Activated CD8-positive, alpha-beta memory T cell treated with anti-CD3 and anti-CD28 coated beads for 24 hours (primary cell): ENCODE measurements around the gene AMIGO3.

Experiments
- DNase-seq: peaks from one replicate; pipeline ENCODE4 v3.0.0-alpha.2; 2020

The AMIGO3 gene

DNA sequence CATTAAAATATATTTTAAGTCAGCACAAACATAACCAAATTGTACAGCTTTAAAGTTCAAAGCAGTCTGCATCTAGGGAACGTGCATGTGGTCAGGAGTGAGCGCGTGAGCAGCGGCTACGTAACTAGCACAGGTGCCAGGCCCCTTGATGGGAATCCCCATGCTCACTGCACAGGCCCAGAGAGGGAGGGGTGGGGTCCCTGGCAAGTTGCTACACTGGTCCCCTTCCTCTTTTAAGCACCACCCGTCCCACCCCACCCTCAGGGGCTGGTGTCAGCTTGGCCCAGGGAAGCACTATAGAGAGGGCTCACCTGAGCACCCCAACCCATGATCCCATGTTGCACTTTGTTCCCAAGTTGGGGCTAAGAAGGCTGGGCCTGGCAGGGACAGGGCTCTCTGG is 5.1 kb upstream of the AMIGO3 start:
- DNase-seq: no peak

DNA sequence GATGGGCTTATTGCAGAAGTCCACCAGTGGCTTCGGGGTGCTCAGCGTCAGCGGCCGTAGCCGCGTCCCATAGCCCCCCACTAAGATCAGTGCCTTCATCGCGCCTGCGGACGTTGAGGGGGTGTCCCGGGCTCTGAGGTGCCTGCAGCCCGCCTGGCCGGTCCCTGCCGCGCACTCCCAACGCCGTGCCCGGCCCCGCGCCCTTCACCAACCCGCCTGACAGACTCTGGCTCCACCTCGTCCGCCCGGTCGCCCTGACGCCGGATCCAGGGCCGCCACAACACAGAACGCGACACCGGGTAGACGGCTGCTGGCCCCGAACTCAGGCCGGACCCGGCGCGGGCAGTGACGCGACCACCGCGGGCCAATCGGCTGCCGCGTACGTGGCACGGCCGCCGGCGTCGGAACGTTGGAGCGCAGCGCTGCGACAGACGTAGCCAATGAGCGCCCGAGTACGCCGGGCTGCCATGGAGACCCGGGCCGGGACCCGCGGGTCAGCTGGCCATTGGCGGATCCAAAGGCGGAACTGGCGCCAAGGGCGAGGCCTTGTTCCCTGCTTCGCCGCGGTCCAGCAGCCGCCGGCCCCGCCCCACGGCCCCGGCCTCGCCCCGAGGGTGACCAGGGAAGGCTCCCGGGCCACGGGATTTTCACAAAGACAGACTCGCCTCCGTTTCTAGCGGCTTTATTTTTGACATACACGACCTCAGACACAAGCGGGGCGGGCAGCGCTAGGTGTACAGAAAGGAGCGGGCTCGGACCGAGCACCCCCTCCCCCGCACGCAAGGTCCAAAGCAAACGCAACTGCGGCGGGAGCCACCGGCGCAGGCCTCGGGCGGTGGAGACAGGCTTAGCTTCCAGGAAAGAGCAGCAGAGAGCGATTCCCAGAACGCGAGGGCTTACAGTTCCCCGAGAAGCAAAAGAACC is 4.4 kb upstream of the AMIGO3 start, which contains the start of gene GMPPB:
TSS of gene GMPPB (minus strand) at position 324 of the 924 bp plus-strand sequence. CDS start at position 99, 225 bp downstream.
- peak; percentile 96 for DNase-seq

DNA sequence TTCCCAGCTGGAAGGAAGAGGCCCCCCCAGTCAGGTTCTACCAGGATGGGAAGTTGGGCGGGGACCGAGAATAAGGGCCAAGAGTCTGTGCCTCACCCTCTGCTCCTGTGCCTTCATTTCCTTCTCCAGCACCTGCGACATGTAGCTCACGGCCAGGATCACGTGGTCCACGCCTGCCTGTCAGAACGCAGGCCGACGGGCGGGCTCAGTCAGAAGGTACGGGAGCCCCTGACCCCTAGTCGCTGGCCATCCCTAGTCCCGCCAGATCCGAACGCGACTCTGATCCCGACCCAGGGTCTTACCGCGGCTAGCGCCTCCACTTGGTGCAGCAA is 3.8 kb upstream of the AMIGO3 start:
- peak; percentile 79 for DNase-seq

DNA sequence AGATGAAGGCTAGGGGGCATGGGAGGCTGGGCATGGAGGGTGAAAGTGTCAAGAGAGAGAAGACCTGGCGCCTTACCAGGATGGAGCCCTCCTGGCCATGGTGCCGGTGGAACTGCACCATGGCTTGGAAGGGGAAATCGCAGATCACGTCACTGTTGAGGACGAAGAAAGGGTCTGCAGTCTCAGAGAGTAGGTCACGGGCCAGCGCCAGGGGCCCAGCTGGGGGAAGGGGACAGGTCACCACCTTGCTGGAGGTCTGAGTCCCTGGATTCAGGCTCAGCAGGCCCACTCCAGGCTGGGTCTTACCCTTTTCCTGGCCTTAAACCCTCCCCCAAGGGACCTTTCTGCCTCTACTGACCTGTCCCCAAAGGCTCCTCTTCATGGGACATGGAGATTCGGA is 3.4 kb upstream of the AMIGO3 start:
- DNase-seq: no peak

DNA sequence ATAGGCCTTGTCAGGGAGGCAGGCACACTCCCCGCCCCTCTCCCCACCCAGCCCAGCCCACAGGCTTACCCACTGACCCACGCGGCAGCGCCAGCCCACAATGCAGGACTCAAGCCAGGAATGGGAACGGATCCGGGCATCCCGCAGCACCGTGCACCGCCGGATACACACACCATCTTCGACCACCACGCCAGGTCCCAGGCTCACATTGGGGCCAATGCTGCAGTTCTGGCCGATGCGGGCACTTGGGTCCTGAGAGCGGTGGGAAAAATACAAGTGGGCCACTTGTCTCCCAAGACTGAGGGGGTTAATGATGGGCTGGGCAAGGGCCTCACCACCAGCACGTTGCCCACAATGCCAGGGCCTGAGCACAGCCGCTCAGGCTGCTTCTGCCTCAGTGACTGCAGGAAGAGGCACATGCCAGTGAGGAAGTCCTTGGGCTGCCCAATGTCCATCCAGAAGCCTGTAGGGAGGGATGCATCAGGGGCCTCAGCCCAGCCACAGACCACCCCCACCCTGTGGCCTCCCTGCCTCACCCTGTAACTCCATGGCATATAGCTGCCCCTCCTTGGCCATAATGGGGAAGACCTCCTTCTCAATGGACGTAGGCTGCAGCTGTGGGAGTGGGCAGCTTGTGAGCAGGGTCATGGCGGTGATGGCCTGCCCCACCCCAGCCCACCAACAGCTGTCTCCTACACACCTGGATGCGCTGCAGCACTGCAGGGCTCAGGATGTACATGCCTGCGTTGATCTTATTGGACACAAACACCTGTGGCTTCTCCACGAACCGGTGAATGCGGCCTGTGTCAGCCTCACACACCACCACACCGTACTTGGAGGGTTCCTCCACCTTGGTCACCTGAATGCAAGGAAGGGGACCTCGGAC is 2.7 kb upstream of the AMIGO3 start:
- no peak for DNase-seq

DNA sequence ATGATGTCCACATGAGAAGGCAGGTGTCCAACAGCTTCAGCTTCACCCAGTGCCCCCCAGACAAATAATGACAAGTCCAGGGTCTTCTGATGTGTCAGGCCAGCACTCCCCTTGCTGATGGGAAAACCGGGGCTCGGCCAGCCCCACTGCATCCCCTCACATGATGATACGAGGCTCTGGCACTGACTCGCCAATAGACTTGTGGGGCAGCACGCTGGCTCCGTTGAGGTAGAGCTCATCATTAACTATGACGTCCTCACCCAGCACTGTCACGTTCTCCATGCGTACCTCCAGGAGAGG is 2.1 kb upstream of the AMIGO3 start:
- no peak for DNase-seq

DNA sequence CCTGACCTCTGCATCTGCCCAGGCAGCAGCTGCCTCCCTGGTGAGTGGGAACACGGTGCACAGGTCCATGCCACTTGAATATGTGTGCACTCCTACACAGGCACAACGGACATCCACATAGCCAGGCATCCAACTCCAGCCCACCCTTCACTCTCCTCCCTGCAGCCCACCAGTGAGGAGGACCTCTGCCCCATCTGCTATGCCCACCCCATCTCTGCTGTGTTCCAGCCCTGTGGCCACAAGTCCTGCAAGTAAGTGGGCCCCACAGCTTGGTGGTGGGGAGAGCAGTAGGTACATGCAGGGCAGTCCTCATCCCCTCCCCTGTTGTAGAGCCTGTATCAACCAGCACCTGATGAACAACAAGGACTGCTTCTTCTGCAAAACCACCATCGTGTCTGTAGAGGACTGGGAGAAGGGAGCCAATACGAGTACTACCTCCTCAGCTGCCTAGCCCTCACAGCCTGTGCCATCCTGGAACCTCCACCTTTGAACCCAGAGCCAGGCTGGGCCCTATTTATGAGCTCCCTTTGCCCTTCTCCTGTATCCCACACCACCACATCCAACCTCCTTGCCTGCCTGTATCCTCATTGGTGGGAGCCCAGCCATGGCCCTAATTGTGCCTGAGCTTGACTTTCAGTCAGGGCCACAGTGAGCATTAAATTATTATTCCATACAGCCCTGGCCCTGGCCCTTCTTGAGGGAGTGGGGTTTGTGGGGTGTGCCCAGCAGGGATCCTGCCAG is 1.5 kb upstream of the AMIGO3 start:
- DNase-seq: no peak

DNA sequence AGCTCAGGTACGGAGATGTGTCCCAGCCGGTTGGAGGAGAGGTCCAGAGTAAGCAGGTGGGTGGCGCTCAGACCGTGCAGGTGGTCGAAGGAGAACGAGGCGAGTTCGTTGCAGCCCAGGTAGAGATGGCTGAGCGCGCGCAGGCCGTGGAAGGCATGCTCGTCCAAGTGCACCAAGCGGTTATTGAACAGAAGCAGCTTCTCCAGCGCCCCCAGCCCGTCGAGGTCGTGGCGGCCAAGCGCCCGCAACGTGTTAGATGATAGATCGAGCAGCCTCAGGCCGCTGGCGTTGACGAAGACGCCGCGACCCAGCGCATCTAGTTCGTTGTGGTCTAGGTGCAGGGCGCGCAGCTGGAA is 648 bp downstream of the AMIGO3 start:
- no peak for DNase-seq

DNA sequence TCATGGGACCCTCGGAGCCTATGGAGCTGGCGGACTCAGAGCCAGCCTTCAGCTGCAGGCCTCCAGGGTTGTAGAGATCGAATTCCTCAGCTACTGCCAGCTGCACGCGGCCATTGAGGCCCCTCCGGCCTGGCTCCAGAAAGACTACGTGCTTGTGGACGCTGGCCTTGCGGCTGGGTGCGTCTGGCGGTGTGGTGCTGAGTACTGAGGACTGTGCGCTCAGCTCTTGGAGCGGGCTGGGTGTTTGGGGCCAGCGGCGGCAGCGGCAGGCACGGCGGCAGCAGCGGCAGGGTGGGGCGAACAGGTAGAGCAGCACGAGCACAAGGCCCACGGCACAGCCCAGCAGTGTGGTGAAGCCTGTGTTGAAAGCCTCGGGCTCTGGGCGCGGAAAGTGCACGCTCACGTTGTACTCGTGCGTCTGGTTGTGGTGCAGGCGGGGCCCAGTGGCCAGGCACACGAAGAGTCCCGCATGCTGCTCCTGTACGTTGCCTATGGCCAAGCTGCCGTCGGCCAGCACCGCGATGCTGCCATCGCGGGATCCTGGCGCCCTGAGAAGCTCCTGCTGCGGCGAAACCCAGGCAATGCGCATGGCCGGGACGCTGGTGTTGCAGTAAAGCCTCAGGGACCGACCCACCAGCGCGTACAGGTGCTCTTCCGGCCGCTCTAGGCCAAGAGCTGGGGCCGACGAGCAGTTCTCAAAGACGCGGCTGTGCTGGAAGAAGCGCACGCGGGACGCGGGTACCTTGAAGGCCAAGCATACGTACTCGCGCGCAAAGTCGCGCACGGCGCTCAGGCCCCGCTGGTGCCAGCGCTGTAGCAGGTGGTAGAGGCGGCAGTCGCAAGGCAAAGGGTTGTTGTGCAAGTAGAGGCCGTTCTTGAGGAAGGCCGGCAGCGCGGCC is 1.3 kb downstream of the AMIGO3 start:
- no peak for DNase-seq

DNA sequence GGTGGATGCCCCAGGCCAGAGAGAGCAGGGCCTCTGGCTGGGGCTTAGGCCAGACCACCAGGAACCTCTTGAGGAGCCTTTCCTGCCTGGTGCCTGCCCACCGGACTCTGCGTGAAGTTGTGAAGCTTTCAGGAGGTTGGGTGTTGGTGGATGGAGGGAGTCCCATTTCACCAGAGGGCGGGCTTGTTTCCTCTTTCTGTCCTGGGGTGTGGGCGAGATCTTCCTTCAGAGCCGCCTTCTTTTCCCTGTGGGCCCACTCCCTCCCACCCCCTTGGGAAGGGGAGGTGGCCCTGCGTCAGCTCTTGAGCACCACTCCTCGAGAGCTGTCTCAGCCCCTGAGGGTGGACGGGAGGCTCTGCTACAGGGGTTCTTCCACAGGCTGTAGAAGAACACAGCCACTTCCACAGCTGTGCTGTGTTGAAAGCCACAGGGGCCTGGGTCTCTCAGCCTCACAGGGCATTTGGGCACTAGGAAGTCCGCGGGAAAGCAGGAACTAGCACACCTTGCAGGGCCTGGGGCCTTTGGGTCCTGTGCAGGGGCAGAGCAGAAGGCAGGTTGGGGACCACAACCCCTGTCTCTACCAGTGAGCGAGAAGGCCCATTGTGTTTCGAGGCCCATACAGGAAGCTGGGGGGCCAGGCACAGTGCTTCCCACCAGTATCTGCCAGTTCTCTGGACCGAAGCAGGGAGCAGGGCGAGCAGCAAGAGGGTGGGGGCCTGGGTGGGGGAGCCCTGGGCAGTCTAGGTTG is 2.1 kb downstream of the AMIGO3 start:
- peak; percentile 56 for DNase-seq

DNA sequence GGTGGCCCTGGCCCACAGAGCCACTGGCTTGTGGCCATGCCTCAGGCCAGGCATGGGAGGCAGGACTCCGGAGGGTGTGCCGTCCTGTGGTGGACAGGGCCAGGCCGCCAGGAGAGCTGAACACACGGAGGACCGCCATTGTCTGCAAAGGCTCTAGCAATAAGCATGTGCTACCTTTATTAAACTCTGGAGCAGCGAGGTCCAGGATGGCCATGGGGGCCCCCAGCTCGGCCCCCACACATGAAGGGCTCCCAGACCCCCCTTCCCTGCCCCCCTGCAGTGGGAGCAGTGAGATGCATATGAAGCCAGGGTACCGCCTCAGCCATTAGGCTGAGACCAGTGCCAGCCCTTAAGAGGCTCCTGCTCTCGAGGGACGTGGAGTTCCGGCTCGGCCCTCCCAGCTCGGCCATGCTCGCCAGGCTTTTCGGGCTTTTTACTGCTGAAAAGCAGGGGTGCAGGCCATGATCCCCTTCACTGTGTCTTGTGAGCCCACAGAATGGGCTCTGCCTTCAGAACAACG is 2.7 kb downstream of the AMIGO3 start:
- DNase-seq: no peak

DNA sequence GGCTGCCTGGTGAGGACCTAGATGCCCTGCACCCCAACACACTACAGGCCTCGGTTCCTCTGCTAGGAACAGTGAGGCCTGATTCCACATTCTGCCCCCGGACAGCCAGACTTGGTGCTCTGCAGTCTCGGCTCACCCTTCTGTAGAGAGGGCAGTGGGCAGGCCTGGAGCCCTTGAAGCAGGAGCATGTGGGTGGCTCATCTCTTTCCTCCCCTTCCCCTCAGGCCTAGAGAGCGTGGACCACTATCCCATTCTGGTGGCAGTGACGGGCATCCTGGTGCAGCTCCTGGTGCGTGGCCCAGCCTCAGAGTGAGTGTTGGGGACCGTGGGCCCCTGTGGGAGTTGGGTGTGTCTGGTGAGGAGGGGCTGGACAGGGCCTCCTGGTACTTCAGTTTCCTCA is 3.3 kb downstream of the AMIGO3 start:
- no peak for DNase-seq

DNA sequence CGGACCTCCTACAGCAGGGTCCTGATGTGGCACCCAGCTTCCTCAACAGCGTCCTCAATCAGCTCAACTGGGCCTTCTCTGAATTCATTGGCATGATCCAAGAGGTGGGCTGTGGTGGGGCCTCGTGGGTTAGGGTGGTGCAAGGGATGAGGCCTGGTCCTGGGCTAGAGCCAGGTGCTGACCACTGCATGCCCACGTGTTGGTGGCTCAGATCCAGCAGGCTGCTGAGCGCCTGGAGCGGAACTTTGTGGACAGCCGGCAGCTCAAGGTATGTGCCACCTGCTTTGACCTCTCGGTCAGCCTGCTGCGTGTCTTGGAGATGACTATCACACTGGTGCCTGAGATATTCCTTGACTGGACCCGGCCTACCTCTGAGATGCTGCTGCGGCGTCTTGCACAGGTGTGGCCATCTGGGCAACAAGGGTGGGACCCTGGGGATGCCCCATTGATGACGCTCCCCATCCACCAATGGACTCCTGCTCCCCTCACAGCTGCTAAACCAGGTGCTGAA is 3.8 kb downstream of the AMIGO3 start:
- DNase-seq: no peak

DNA sequence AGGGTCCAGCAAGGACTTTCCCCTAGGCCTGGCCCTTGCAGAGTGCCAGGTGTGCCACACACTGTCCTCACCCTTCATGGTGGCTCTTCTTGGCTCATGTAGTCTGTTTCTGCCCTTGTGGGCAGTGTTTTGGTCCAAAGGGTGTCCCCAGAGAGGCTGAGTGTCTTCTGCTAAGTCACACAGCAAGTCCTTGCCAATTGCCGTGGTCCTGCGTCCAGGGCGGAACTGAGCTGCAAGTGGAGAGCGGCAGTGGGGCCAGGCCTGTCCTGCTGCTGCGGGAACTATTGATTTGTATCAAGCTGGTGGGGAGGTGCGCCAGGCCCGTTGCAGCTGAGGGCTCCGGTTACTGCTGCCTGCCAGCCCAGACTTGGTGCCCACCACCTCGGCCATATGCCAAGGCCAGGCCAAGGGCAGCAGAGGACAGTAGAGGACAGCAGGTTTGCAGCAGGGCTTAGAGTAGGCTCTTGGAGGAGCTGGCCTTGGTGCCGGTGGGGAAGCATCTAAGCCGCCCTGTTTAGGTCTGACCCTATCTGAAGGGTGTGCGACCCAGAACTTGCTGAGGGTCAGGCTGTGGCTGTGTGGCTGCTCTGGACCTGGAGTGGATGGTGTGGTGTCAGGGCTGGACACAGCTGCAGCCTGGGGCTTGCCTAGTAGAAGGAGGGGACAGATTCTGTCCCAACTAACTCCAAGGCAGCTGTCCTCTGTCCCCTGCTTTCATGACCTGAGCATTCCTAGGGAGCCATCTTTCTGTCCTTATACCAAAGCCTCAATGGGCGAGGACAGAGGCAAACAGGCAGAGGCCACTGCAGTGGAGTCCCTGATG is 4.5 kb downstream of the AMIGO3 start:
- no peak for DNase-seq

DNA sequence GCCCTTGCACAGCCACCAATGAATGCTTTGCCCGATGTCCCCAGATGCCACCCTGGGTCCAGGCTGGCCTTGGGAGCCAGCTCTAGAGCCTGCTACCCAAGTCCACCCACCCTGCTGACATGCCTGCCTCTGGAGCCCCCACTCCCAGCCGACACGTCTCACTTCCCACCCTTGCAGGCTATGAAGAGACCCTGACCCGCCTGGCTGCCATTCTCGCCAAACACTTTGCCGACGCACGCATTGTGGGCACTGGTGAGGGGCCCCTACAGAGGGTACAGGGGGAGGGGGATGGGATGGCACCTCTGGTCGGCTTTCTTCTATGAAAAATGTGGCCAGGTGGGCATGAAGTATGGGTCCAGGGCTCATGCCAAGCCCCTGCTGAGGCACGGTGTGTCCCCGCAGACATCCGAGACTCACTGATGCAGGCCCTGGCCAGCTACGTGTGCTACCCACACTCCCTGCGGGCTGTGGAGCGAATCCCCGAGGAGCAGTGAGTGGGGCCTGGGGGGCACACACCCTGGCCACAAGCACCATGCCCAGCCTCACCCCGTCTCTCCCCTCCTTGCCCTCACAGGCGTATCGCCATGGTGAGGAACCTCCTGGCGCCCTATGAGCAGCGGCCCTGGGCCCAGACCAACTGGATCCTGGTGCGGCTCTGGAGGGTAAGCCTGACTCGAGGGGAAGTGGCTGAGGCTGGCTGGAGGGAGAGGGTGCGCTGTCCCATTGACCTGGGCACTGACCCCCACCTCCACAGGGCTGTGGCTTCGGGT is 6.0 kb downstream of the AMIGO3 start:
- DNase-seq: no peak

DNA sequence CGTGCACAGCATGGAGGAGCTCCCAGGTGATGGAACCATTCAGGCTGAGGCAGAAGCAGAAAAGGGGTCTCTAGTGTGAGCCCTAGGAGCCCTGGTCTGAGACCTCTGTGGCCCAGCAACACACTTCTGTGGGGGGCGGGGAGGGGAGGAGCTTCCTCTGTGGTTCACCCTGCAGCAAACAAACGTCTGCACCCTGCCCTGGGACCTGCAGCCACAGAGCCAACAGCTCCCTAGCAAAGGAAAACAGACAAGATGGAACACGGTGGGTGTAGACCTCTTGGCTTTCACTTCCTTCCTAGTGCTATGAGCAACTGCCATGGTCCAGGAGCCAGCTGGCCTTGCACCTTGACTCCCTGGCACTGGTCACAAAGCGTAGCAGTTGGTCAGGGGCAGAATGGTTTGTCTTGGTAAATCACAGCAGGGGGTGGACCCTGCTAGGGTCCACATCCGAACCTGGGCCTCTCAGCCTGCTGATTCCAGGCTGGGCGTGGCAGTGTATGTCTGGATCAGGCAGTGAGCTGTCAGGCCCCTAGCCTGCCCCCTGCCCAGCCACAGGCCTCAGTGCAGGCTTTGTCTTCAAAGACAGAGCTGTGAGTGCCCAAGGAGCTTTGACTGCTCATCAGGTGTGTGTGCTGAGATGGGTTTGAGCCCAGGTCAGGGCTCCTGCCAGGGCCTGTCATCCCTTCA is 6.7 kb downstream of the AMIGO3 start:
- no peak for DNase-seq

DNA sequence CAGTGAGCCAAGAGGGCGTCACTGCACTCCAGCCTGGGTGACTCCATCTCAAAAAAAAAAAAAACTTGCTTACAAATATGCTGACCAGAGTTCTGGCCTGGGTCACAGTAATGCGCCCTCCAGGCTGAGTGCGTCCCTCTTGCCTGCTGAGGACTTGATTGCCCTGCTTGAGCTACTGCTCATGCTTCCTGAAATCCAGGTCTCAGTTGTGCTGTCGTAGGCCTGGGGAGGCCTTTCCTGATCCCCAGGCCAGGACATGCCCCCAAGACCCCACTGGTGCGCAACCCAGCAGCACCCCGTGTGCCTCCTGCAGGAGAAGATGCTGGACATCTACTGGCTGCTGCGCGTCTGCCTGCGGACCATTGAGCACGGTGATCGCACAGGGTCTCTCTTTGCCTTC is 7.3 kb downstream of the AMIGO3 start:
- no peak for DNase-seq

DNA sequence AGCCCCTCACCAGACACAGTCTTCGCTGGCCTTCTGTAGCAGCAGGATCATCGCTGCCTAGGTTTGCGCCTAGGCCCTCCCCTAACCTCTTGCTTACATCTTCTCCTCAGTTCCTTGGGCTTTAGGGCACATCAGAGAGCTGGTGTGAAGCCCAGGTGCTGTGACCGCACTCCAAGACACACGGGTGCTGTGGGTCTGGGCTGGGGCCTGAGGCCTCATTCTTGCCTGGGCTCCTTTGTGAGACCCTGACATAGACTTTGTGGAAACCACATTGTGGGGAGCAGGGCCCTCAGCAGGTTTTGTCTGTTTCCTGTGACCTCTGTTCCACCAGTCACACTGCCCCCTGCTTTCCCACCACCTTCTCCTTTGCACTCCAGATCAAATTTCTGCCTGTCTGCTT is 8.0 kb downstream of the AMIGO3 start:
- no peak for DNase-seq

DNA sequence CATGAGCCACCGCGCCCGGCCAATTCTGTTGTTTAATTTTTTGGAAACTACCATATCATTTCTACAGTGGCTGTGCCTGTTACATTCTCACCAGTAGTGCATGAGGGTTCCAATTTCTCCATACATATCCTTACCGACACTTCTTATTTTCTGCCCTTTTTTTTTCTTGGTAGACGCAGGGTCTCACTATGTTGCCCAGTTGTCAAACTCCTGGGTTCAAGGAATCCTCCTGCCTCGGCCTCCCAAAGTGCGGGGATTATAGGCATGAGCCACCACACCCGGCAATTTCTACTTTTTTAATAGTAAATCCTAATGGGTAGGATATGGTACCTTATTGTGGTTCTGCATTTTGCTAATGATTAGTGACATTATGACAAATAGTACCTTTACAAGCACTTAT is 9.6 kb downstream of the AMIGO3 start:
- no peak for DNase-seq
